ENCODE measurements around the gene CCDC28B.

The CCDC28B gene

GRCh38 chr1:32205401-32206370 is 5.3 kb downstream of the CCDC28B start, which contains the start of gene IQCC:
IQCC (plus strand) TSS chr1:32205671; CDS start chr1:32205682, 11 bp downstream.
- peaks cover 8% of the 10 kb centered on the region for H3K4me1 ChIP-seq (ENCODE audit: control insufficient read depth, insufficient read depth, low read length)
- H3K4me3 ChIP-seq (ENCODE audit: low read depth, low read length): peak within 1 kb of the TSS; percentile 76
- peaks cover 9% of the 10 kb centered on the region for H3K36me3 ChIP-seq (ENCODE audit: control insufficient read depth, insufficient read depth, low read length)
- H3K27me3 ChIP-seq (ENCODE audit: control insufficient read depth, insufficient read depth, low read length): peaks cover 9% of the 10 kb centered on the region
- no peaks in the 10 kb centered on the region for H3K9me3 ChIP-seq (ENCODE audit: control insufficient read depth, insufficient read depth, low read length)
- peak within 1 kb of the TSS; percentile 41 for H3K27ac ChIP-seq (ENCODE audit: low read depth, low read length)
- peak within 1 kb of the TSS; percentile 60 for H3K9ac ChIP-seq (ENCODE audit: low read depth, low read length)

- Histone ChIP-seq H3K36me3 (ENCODE audit: control insufficient read depth, insufficient read depth, low read length) (peaks cover 9% of the 10 kb centered on the region), H3K4me3 (ENCODE audit: low read depth, low read length) (no peak overlapping the region), H3K9ac (ENCODE audit: low read depth, low read length) (no peak overlapping the region), H3K27ac (ENCODE audit: low read depth, low read length) (no peak overlapping the region), H3K4me1 (ENCODE audit: control insufficient read depth, insufficient read depth, low read length) (no peaks in the 10 kb centered on the region), H3K9me3 (ENCODE audit: control insufficient read depth, insufficient read depth, low read length) (no peaks in the 10 kb centered on the region), H3K27me3 (ENCODE audit: control insufficient read depth, insufficient read depth, low read length) (peaks cover 9% of the 10 kb centered on the region)
Measured at GRCh38 chr1:32208469-32208868, 8.1 kb downstream of the CCDC28B start.

GRCh38 chr1:32208891-32209328 is 8.5 kb downstream of the CCDC28B start, which contains the start of gene DCDC2B:
DCDC2B (plus strand) TSS chr1:32209089; CDS start chr1:32209094, 5 bp downstream.
- no peak within 1 kb of the TSS for H3K4me3 ChIP-seq (ENCODE audit: low read depth, low read length)
- no peaks in the 10 kb centered on the region for H3K4me1 ChIP-seq (ENCODE audit: control insufficient read depth, insufficient read depth, low read length)
- H3K36me3 ChIP-seq (ENCODE audit: control insufficient read depth, insufficient read depth, low read length): peaks cover 9% of the 10 kb centered on the region
- H3K9me3 ChIP-seq (ENCODE audit: control insufficient read depth, insufficient read depth, low read length): no peaks in the 10 kb centered on the region
- H3K27me3 ChIP-seq (ENCODE audit: control insufficient read depth, insufficient read depth, low read length): peaks cover 9% of the 10 kb centered on the region
- no peak within 1 kb of the TSS for H3K27ac ChIP-seq (ENCODE audit: low read depth, low read length)
- H3K9ac ChIP-seq (ENCODE audit: low read depth, low read length): no peak within 1 kb of the TSS

GRCh38 chr1:32215629-32216480 is 15.5 kb downstream of the CCDC28B start:
- H3K27me3 ChIP-seq (ENCODE audit: control insufficient read depth, insufficient read depth, low read length): no peaks in the 10 kb centered on the region
- no peaks in the 10 kb centered on the region for H3K9me3 ChIP-seq (ENCODE audit: control insufficient read depth, insufficient read depth, low read length)
- peaks cover 31% of the 10 kb centered on the region for H3K36me3 ChIP-seq (ENCODE audit: control insufficient read depth, insufficient read depth, low read length)
- no peak overlapping the region for H3K27ac ChIP-seq (ENCODE audit: low read depth, low read length)
- no peak overlapping the region for H3K4me3 ChIP-seq (ENCODE audit: low read depth, low read length)
- H3K4me1 ChIP-seq (ENCODE audit: control insufficient read depth, insufficient read depth, low read length): no peaks in the 10 kb centered on the region
- no peak overlapping the region for H3K9ac ChIP-seq (ENCODE audit: low read depth, low read length)

GRCh38 chr1:32216566-32216965 is 16.2 kb downstream of the CCDC28B start:
- Histone ChIP-seq H3K4me1 (ENCODE audit: control insufficient read depth, insufficient read depth, low read length) (peaks cover 7% of the 10 kb centered on the region), H3K36me3 (ENCODE audit: control insufficient read depth, insufficient read depth, low read length) (peaks cover 31% of the 10 kb centered on the region), H3K9me3 (ENCODE audit: control insufficient read depth, insufficient read depth, low read length) (no peaks in the 10 kb centered on the region), H3K27ac (ENCODE audit: low read depth, low read length) (no peak overlapping the region), H3K4me3 (ENCODE audit: low read depth, low read length) (no peak overlapping the region), H3K27me3 (ENCODE audit: control insufficient read depth, insufficient read depth, low read length) (no peaks in the 10 kb centered on the region), H3K9ac (ENCODE audit: low read depth, low read length) (no peak overlapping the region)

- no peak overlapping the region for H3K9ac ChIP-seq (ENCODE audit: low read depth, low read length)
- no peak overlapping the region for H3K4me3 ChIP-seq (ENCODE audit: low read depth, low read length)
- no peaks in the 10 kb centered on the region for H3K9me3 ChIP-seq (ENCODE audit: control insufficient read depth, insufficient read depth, low read length)
- no peaks in the 10 kb centered on the region for H3K27me3 ChIP-seq (ENCODE audit: control insufficient read depth, insufficient read depth, low read length)
- H3K27ac ChIP-seq (ENCODE audit: low read depth, low read length): no peak overlapping the region
- peaks cover 37% of the 10 kb centered on the region for H3K36me3 ChIP-seq (ENCODE audit: control insufficient read depth, insufficient read depth, low read length)
- peaks cover 8% of the 10 kb centered on the region for H3K4me1 ChIP-seq (ENCODE audit: control insufficient read depth, insufficient read depth, low read length)
Measured at GRCh38 chr1:32219022-32219421, 18.6 kb downstream of the CCDC28B start.

GRCh38 chr1:32220746-32221580 is 20.6 kb downstream of the CCDC28B start:
- Histone ChIP-seq H3K4me1 (ENCODE audit: control insufficient read depth, insufficient read depth, low read length) (peaks cover 8% of the 10 kb centered on the region), H3K36me3 (ENCODE audit: control insufficient read depth, insufficient read depth, low read length) (peaks cover 40% of the 10 kb centered on the region), H3K9me3 (ENCODE audit: control insufficient read depth, insufficient read depth, low read length) (no peaks in the 10 kb centered on the region), H3K27ac (ENCODE audit: low read depth, low read length) (peak overlapping the region; percentile 93), H3K9ac (ENCODE audit: low read depth, low read length) (peak overlapping the region; percentile 56; the same call in 1 of the 2 replicates), H3K27me3 (ENCODE audit: control insufficient read depth, insufficient read depth, low read length) (no peaks in the 10 kb centered on the region), H3K4me3 (ENCODE audit: low read depth, low read length) (peak overlapping the region; percentile 92)

GRCh38 chr1:32221581-32221979 is 21.2 kb downstream of the CCDC28B start:
- Histone ChIP-seq H3K4me1 (ENCODE audit: control insufficient read depth, insufficient read depth, low read length) (peaks cover 8% of the 10 kb centered on the region), H3K27me3 (ENCODE audit: control insufficient read depth, insufficient read depth, low read length) (no peaks in the 10 kb centered on the region), H3K9me3 (ENCODE audit: control insufficient read depth, insufficient read depth, low read length) (no peaks in the 10 kb centered on the region), H3K9ac (ENCODE audit: low read depth, low read length) (peak overlapping the region; percentile 56), H3K36me3 (ENCODE audit: control insufficient read depth, insufficient read depth, low read length) (peaks cover 41% of the 10 kb centered on the region), H3K4me3 (ENCODE audit: low read depth, low read length) (peak overlapping the region; percentile 92), H3K27ac (ENCODE audit: low read depth, low read length) (peak overlapping the region; percentile 93)

GRCh38 chr1:32221980-32222755 is 21.8 kb downstream of the CCDC28B start, which contains the start of the genes EIF3I and TMEM234:
EIF3I (plus strand) TSS chr1:32222407; CDS start chr1:32222442, 35 bp downstream.
TMEM234 (minus strand) TSS chr1:32222353; CDS start chr1:32222322, 31 bp downstream.
- Histone ChIP-seq H3K27ac (ENCODE audit: low read depth, low read length) (peak within 1 kb of the TSS; percentile 93), H3K4me3 (ENCODE audit: low read depth, low read length) (peak within 1 kb of the TSS; percentile 92), H3K36me3 (ENCODE audit: control insufficient read depth, insufficient read depth, low read length) (peaks cover 40% of the 10 kb centered on the region), H3K9ac (ENCODE audit: low read depth, low read length) (peak within 1 kb of the TSS; percentile 61), H3K9me3 (ENCODE audit: control insufficient read depth, insufficient read depth, low read length) (no peaks in the 10 kb centered on the region), H3K4me1 (ENCODE audit: control insufficient read depth, insufficient read depth, low read length) (peaks cover 8% of the 10 kb centered on the region), H3K27me3 (ENCODE audit: control insufficient read depth, insufficient read depth, low read length) (no peaks in the 10 kb centered on the region)

All from HUES48 (cell line).